Measurements from ENCODE around the gene MED12L. TPM values are rescaled to one million over a fixed set of nuclear protein-coding genes. Genes with fewer than 3 reads are reported as not detected.

MED12L gene
- total RNA-seq, 1 donor = 2.2 TPM

DNA sequence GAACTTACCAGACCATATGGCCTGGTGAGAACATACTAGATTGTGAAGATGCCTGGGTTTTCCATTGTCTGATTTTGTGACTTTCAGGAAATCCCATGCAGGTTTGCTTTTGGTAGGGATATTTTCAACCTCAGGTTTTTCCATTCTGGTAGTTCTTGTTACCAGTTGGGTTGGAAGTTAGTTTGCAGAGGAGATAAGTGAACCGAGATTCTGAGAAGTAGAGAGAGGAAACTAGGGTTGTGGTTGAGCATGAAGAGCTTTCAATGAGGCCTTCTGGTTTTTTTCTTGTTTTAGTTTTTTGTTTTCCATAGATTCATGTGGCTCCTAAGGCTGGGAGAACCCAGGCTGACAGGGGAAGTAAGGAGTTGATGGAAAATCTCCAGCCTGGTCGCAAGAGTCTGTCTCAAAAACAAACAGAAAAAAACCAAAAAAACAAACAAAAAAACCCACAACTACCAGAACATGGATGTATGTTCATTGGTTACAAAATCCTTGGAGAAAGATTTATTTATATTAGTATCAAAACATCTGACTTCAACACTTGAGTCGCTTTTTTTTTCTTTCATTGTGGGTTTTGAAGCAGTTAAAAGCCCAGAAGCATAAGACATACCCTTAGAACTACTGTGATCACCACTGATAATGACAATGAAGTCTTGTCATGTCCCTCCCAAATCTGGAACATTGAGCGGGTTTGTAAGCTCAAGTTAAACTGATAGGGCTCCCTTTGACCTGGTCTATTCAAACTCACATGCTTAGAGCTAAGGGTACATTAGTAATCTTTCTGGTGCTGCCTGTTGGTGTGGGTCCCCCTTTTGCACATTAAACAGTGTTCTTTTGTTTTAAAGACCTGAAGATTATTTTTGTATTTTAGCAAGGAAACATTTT is 114.3 kb downstream of the MED12L start:
- Histone ChIP-seq H2AFZ (ENCODE audit: low read length) (no peak overlapping the region), H3K79me2 (ENCODE audit: insufficient read depth, low read length) (no peaks in the 10 kb centered on the region), H3K4me2 (ENCODE audit: insufficient read depth, low read length) (no peak overlapping the region), H3K27me3 (ENCODE audit: insufficient read depth, low read length) (no peaks in the 10 kb centered on the region), H3K4me1 (ENCODE audit: insufficient read depth, low read length) (peaks cover 5% of the 10 kb centered on the region), H3K36me3 (ENCODE audit: insufficient read depth, low read length) (no peaks in the 10 kb centered on the region), H3K27ac (ENCODE audit: low read depth, low read length) (no peak overlapping the region), H3K4me3 (ENCODE audit: insufficient read depth, low read length) (no peak overlapping the region), H3K9me3 (ENCODE audit: low read depth, low read length) (no peaks in the 10 kb centered on the region), H4K20me1 (ENCODE audit: insufficient read depth, low read length) (no peaks in the 10 kb centered on the region)
- DNase-seq (ENCODE audit: insufficient read length, low spot score, missing footprints) = no peak
- TF ChIP-seq, protein P1, sequence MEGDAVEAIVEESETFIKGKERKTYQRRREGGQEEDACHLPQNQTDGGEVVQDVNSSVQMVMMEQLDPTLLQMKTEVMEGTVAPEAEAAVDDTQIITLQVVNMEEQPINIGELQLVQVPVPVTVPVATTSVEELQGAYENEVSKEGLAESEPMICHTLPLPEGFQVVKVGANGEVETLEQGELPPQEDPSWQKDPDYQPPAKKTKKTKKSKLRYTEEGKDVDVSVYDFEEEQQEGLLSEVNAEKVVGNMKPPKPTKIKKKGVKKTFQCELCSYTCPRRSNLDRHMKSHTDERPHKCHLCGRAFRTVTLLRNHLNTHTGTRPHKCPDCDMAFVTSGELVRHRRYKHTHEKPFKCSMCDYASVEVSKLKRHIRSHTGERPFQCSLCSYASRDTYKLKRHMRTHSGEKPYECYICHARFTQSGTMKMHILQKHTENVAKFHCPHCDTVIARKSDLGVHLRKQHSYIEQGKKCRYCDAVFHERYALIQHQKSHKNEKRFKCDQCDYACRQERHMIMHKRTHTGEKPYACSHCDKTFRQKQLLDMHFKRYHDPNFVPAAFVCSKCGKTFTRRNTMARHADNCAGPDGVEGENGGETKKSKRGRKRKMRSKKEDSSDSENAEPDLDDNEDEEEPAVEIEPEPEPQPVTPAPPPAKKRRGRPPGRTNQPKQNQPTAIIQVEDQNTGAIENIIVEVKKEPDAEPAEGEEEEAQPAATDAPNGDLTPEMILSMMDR (IDR thresholded peaks at IDR 0.05; ENCODE audit: extremely low read depth, low read depth, low read length) = no peak

DNA sequence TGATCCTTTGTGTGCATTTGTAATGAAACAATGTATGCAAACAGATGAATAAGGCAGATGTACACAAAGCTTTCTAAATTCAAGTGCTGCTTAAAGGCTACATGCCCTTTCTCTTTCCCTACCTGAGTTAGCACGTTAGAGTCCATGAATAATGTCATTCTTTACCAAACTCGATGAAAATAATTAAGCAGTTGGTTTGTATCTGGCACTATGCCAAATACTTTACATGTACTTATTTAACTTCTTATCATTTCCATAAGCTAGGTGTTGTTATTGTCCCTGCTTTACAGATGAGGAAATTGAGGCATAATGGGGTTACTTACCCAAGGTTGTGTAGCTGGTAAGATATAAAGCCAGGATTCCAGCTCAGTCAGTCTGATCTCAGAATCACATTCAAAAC is 115.1 kb downstream of the MED12L start:
- no peaks in the 10 kb centered on the region for H3K79me2 ChIP-seq (ENCODE audit: insufficient read depth, low read length)
- TF ChIP-seq, protein P1 (IDR thresholded peaks at IDR 0.05; ENCODE audit: extremely low read depth, low read depth, low read length) = no peak
- no peak overlapping the region for H2AFZ ChIP-seq (ENCODE audit: low read length)
- no peak overlapping the region for H3K27ac ChIP-seq (ENCODE audit: low read depth, low read length)
- no peaks in the 10 kb centered on the region for H3K9me3 ChIP-seq (ENCODE audit: low read depth, low read length)
- DNase-seq (ENCODE audit: insufficient read length, low spot score, missing footprints) = no peak
- H3K36me3 ChIP-seq (ENCODE audit: insufficient read depth, low read length) = no peaks in the 10 kb centered on the region
- H3K27me3 ChIP-seq (ENCODE audit: insufficient read depth, low read length) = no peaks in the 10 kb centered on the region
- peaks cover 5% of the 10 kb centered on the region for H3K4me1 ChIP-seq (ENCODE audit: insufficient read depth, low read length)
- no peaks in the 10 kb centered on the region for H4K20me1 ChIP-seq (ENCODE audit: insufficient read depth, low read length)
- no peak overlapping the region for H3K4me2 ChIP-seq (ENCODE audit: insufficient read depth, low read length)
- no peak overlapping the region for H3K4me3 ChIP-seq (ENCODE audit: insufficient read depth, low read length)

DNA sequence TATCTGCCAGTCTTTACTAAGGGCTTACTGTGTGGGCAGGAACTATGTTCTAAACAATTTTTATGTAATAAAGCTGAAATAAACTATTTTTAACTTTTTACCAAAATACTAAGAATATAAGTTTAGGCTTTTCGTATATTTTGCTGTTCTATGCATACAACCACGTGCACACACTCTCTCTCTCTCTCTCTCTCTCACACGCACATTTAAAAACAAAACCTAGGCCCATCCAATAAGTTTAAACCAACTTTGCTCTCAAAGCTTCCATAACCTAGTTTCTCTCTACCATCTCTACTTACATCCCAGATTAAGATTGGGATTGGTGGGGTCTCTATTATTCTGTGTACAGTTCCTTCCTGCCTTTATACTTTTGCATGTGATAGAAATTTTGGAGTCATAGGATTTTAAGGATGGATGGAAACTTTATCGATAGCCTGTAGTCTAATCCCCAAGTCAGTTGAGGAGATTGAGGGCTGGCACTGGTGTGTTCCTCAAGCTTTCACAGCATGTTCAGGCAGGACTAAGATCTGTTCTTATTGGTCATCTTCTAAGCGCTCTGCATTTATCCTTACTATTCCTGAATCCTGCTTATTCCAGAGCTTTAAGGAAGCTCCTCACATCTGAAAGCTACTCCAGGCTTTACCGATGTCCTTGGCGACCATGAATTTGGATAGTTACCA is 115.7 kb downstream of the MED12L start:
- no peak overlapping the region for H3K4me3 ChIP-seq (ENCODE audit: insufficient read depth, low read length)
- H4K20me1 ChIP-seq (ENCODE audit: insufficient read depth, low read length) = no peaks in the 10 kb centered on the region
- no peak for DNase-seq (ENCODE audit: insufficient read length, low spot score, missing footprints)
- no peak overlapping the region for H3K27ac ChIP-seq (ENCODE audit: low read depth, low read length)
- H3K27me3 ChIP-seq (ENCODE audit: insufficient read depth, low read length) = no peaks in the 10 kb centered on the region
- H3K36me3 ChIP-seq (ENCODE audit: insufficient read depth, low read length) = no peaks in the 10 kb centered on the region
- H2AFZ ChIP-seq (ENCODE audit: low read length) = no peak overlapping the region
- H3K4me1 ChIP-seq (ENCODE audit: insufficient read depth, low read length) = peaks cover 5% of the 10 kb centered on the region
- H3K9me3 ChIP-seq (ENCODE audit: low read depth, low read length) = no peaks in the 10 kb centered on the region
- TF ChIP-seq, protein P1 (IDR thresholded peaks at IDR 0.05; ENCODE audit: extremely low read depth, low read depth, low read length) = no peak
- H3K4me2 ChIP-seq (ENCODE audit: insufficient read depth, low read length) = no peak overlapping the region
- H3K79me2 ChIP-seq (ENCODE audit: insufficient read depth, low read length) = no peaks in the 10 kb centered on the region

DNA sequence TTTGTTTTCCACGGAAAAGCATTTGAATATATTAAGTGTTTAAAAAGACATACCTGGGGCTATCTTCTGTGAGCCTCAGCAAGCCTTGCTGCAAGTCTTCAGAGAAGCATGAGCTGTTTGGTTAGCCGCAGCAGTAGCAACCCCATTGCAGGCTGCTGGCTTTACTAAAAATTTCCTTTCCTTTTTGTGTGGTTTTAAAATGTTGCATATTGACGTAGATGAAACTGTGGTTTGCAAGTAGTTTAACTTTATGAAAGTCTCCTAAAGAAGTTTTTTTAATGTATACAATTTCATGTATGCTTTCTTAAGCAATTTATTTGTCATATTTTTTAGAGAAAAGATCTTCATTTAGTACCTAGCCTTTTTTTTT is 117.6 kb downstream of the MED12L start, which contains the start of gene GPR171:
TSS of gene GPR171 (minus strand) at position 166 of the 370 bp plus-strand sequence. CDS start 3,830 bp downstream, outside the sequence.
- no peak within 1 kb of the TSS for H3K4me2 ChIP-seq (ENCODE audit: insufficient read depth, low read length)
- H4K20me1 ChIP-seq (ENCODE audit: insufficient read depth, low read length) = no peaks in the 10 kb centered on the region
- H3K27ac ChIP-seq (ENCODE audit: low read depth, low read length) = no peak within 1 kb of the TSS
- no peaks in the 10 kb centered on the region for H3K36me3 ChIP-seq (ENCODE audit: insufficient read depth, low read length)
- H3K4me3 ChIP-seq (ENCODE audit: insufficient read depth, low read length) = no peak within 1 kb of the TSS
- H3K9me3 ChIP-seq (ENCODE audit: low read depth, low read length) = no peaks in the 10 kb centered on the region
- H3K27me3 ChIP-seq (ENCODE audit: insufficient read depth, low read length) = no peaks in the 10 kb centered on the region
- no peak within 1 kb of the TSS for H2AFZ ChIP-seq (ENCODE audit: low read length)
- no peak for DNase-seq (ENCODE audit: insufficient read length, low spot score, missing footprints)
- TF ChIP-seq, protein P1 (IDR thresholded peaks at IDR 0.05; ENCODE audit: extremely low read depth, low read depth, low read length) = no peak
- no peaks in the 10 kb centered on the region for H3K79me2 ChIP-seq (ENCODE audit: insufficient read depth, low read length)
- peaks cover 3% of the 10 kb centered on the region for H3K4me1 ChIP-seq (ENCODE audit: insufficient read depth, low read length)
